Ishikawa (cell line): ENCODE results near the gene ANKMY1.

ENCODE experiments used
- CEBPB ChIP-seq: IDR thresholded peaks from 2 replicates; pipeline ENCODE4 v1.6.1; 2012
- CREB1 ChIP-seq: IDR thresholded peaks from 2 replicates; pipeline ENCODE4 v1.6.1; 2012; ENCODE audit warnings: low read depth
- EGR1 ChIP-seq: IDR thresholded peaks from 2 replicates; pipeline ENCODE4 v1.6.1; 2012
- EP300 ChIP-seq: IDR thresholded peaks from 2 replicates; pipeline ENCODE4 v1.6.1; 2012; ENCODE audit warnings: borderline replicate concordance
- FOXM1 ChIP-seq: IDR thresholded peaks from 2 replicates; pipeline ENCODE4 v1.6.1; 2012; ENCODE audit warnings: low read depth, borderline replicate concordance
- MAX ChIP-seq: IDR thresholded peaks from 2 replicates; pipeline ENCODE4 v1.6.1; 2012
- NFIC ChIP-seq: IDR thresholded peaks from 2 replicates; pipeline ENCODE4 v1.6.1; 2012
- RAD21 ChIP-seq: IDR thresholded peaks from 2 replicates; pipeline ENCODE4 v1.6.1; 2012; ENCODE audit warnings: low read depth
- REST ChIP-seq: IDR thresholded peaks from 2 replicates; pipeline ENCODE4 v1.6.1; 2012; ENCODE audit warnings: low read depth, mild to moderate bottlenecking
- TAF1 ChIP-seq: IDR thresholded peaks from 2 replicates; pipeline ENCODE4 v1.6.1; 2012; ENCODE audit warnings: low read depth, mild to moderate bottlenecking
- TCF12 ChIP-seq: IDR thresholded peaks from 2 replicates; pipeline ENCODE4 v1.6.1; 2012; ENCODE audit warnings: low read depth
- TEAD4 ChIP-seq: IDR thresholded peaks from 2 replicates; pipeline ENCODE4 v1.6.1; 2012
- USF1 ChIP-seq: IDR thresholded peaks from 2 replicates; pipeline ENCODE4 v1.6.1; 2012
- YY1 ChIP-seq: IDR thresholded peaks from 2 replicates; pipeline ENCODE4 v1.6.1; 2012; ENCODE audit warnings: low read depth
- ZBTB7A ChIP-seq: IDR thresholded peaks from 2 replicates; pipeline ENCODE4 v1.6.1; 2012; ENCODE audit warnings: low read depth

Gene ANKMY1

GRCh38 chr2:240576036-240576435, 18.2 kb upstream of the ANKMY1 start:
- TF ChIP-seq USF1 (no peak), YY1 (no peak), CREB1 (no peak), NFIC (no peak), CEBPB (no peak), MAX (no peak)

- no peak for TF ChIP-seq TAF1
- TF ChIP-seq CREB1: no peak
- no peak for TF ChIP-seq EP300
- TF ChIP-seq USF1: no peak
- no peak for TF ChIP-seq TCF12
- TF ChIP-seq NFIC: no peak
- no peak for TF ChIP-seq TEAD4
- no peak for TF ChIP-seq YY1
These were observed 17.5 kb upstream of the ANKMY1 start for GRCh38 chr2:240575101-240575965.

GRCh38 chr2:240574386-240575100, 16.8 kb upstream of the ANKMY1 start:
- TF ChIP-seq USF1: no peak
- TF ChIP-seq EGR1: no peak
- TF ChIP-seq TAF1: no peak
- TF ChIP-seq YY1: no peak
- no peak for TF ChIP-seq FOXM1
- TF ChIP-seq REST: no peak
- no peak for TF ChIP-seq TCF12
- TF ChIP-seq CEBPB: no peak
- no peak for TF ChIP-seq MAX
- no peak for TF ChIP-seq CREB1
- no peak for TF ChIP-seq TEAD4
- TF ChIP-seq RAD21: no peak
- no peak for TF ChIP-seq EP300
- no peak for TF ChIP-seq ZBTB7A
- no peak for TF ChIP-seq NFIC

- TF ChIP-seq MAX: no peak
- no peak for TF ChIP-seq EGR1
- TF ChIP-seq TAF1: no peak
- TF ChIP-seq CREB1: no peak
- TF ChIP-seq YY1: no peak
- TF ChIP-seq RAD21: no peak
- TF ChIP-seq REST: no peak
- TF ChIP-seq ZBTB7A: no peak
- no peak for TF ChIP-seq TEAD4
- no peak for TF ChIP-seq USF1
These were observed 16.0 kb upstream of the ANKMY1 start for GRCh38 chr2:240573516-240574385.
